Astrocyte (in vitro differentiated cells and primary cell): ENCODE results near the gene CIB2. TPM values are rescaled to one million over a fixed set of nuclear protein-coding genes. Genes with fewer than 3 reads are reported as not detected.

ENCODE experiments used
- DNase-seq: peaks from one replicate; pipeline ENCODE4 v3.0.0-alpha.2; 2010; ENCODE audit warnings: low read depth
- FAIRE-seq: peaks from 2 replicates; lab custom pipeline; 2011; peaks lifted over from hg19 to GRCh38; lab: Jason Lieb, UNC
- H2AFZ ChIP-seq: 2 replicates; pipeline ENCODE4 v1.6.0; 2012; ENCODE audit warnings: low read depth, low read length, inconsistent platforms
- H3K27ac ChIP-seq: 2 replicates; pipeline ENCODE4 v1.5.1; 2011; ENCODE audit warnings: low read depth, low read length, inconsistent platforms
- H3K27me3 ChIP-seq: 2 replicates; pipeline ENCODE4 v1.6.0; 2011; ENCODE audit warnings: low read length, inconsistent platforms; ENCODE audit not compliant: insufficient read depth
- H3K36me3 ChIP-seq: 2 replicates; pipeline ENCODE4 v1.5.1; 2011; ENCODE audit warnings: low read length, inconsistent platforms; ENCODE audit not compliant: insufficient read depth
- H3K4me1 ChIP-seq: 2 replicates; pipeline ENCODE4 v1.5.1; 2011; ENCODE audit warnings: low read length, inconsistent platforms; ENCODE audit not compliant: insufficient read depth
- H3K4me2 ChIP-seq: 2 replicates; pipeline ENCODE4 v1.6.0; 2012; ENCODE audit warnings: low read length, inconsistent platforms
- H3K4me3 ChIP-seq: 2 replicates; pipeline ENCODE4 v1.5.1; 2011; ENCODE audit warnings: low read depth, mild to moderate bottlenecking, low read length, inconsistent platforms; ENCODE audit not compliant: insufficient read depth
- H3K79me2 ChIP-seq: 2 replicates; pipeline ENCODE4 v1.6.0; 2012; ENCODE audit warnings: mild to moderate bottlenecking, low read length, inconsistent platforms; ENCODE audit not compliant: insufficient read depth
- H3K9ac ChIP-seq: 2 replicates; pipeline ENCODE4 v1.6.0; 2012; ENCODE audit warnings: mild to moderate bottlenecking, low read length, inconsistent platforms
- H3K9me3 ChIP-seq: 2 replicates; pipeline ENCODE4 v1.5.1; 2012; ENCODE audit warnings: low read depth, mild to moderate bottlenecking, low read length, inconsistent platforms; ENCODE audit not compliant: insufficient read depth
- H4K20me1 ChIP-seq: 2 replicates; pipeline ENCODE4 v1.6.0; 2012; ENCODE audit warnings: low read length, inconsistent platforms; ENCODE audit not compliant: insufficient read depth
- H3K27ac Mint-ChIP-seq: one replicate; pipeline ENCODE4 v1.8.0; 2021; ENCODE audit warnings: mild to moderate bottlenecking, mixed read lengths; ENCODE audit not compliant: unreplicated experiment
- H3K27me3 Mint-ChIP-seq: one replicate; pipeline ENCODE4 v1.8.0; 2021; ENCODE audit warnings: low read depth, mixed read lengths; ENCODE audit not compliant: unreplicated experiment
- H3K36me3 Mint-ChIP-seq: one replicate; pipeline ENCODE4 v1.8.0; 2021; ENCODE audit warnings: low read depth, mixed read lengths; ENCODE audit not compliant: unreplicated experiment
- H3K4me1 Mint-ChIP-seq: one replicate; pipeline ENCODE4 v1.8.0; 2021; ENCODE audit warnings: low read depth, mixed read lengths; ENCODE audit not compliant: unreplicated experiment
- H3K4me3 Mint-ChIP-seq: one replicate; pipeline ENCODE4 v1.8.0; 2021; ENCODE audit warnings: mild to moderate bottlenecking, moderate library complexity, mixed read lengths; ENCODE audit not compliant: unreplicated experiment
- H3K9me3 Mint-ChIP-seq: one replicate; pipeline ENCODE4 v1.8.0; 2021; ENCODE audit warnings: mild to moderate bottlenecking, mixed read lengths; ENCODE audit not compliant: unreplicated experiment
- EZH2 ChIP-seq: IDR thresholded peaks from 2 replicates; pipeline ENCODE4 v1.6.1; 2012; ENCODE audit warnings: mild to moderate bottlenecking, low read length, inconsistent platforms; ENCODE audit not compliant: insufficient read depth
- total RNA-seq: library from RNA; stranded (reverse); gene quantifications from 2 replicates; pipeline ENCODE4 v1.2.1, GENCODE V29; 2021
- TF ChIP-seq, protein P1 (sequence below): IDR thresholded peaks from 2 replicates; pipeline ENCODE4 v1.5.1; 2011; ENCODE audit warnings: low read depth, mild to moderate bottlenecking, inconsistent platforms, low read length, moderate library complexity; ENCODE audit not compliant: insufficient read depth

Gene CIB2
- total RNA-seq, 1 donor from 2014 or later = 7.4 TPM

DNA sequence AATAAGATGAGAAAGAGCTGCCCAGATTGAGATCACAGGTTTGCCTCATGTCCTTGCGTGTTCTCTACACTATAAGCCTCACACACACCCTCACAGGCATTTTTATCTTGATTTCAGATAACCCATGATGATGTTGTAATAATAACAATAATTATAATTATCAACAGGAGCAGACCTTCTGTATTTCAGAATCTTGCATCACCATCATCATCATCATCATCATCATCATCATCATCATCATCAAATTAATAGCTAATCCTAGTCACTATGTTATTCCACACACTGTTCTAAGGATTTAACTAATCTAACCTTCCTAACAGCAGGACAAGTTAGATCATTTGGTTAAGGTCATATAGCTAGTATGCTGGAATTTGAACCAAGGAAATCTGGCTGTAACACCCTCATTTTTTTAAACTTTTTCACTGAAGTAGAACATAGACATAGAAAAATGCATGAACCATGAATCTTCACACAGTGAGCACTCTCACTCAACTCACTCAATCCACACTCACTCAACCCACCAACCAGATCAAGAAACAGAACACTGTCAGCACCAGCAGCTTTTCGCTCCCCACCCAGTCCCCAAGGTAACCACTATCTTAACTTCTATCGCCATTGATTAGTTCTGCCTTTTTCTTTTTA is 40.7 kb downstream of the CIB2 start:
- no peak overlapping the region for H3K27ac Mint-ChIP-seq

DNA sequence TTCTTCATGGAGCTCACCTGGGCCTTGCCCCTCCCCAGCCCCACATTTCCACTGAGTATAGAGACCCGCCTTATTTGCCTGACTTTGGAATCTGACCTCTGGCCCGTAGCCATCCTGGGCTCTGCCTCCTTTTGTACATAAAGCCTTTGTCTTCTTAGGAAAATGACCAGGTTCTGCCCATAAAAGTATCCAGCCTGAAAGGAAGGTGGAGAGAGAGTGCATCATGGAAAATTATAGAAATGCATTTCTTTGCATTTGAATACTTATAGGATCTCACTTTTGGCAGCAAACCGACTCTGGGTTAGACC is 42.5 kb downstream of the CIB2 start:
- Mint-ChIP-seq H3K4me3 (no peak overlapping the region), H3K27ac (no peak overlapping the region), H3K4me1 (peaks cover 8% of the 10 kb centered on the region), H3K27me3 (peaks cover 32% of the 10 kb centered on the region), H3K36me3 (no peaks in the 10 kb centered on the region), H3K9me3 (no peaks in the 10 kb centered on the region)
- FAIRE-seq = no peak
- H3K36me3 ChIP-seq = no peaks in the 10 kb centered on the region
- no peak overlapping the region for H3K9ac ChIP-seq
- no peak overlapping the region for H3K27ac ChIP-seq
- H2AFZ ChIP-seq = no peak overlapping the region
- peaks cover 10% of the 10 kb centered on the region for H3K4me1 ChIP-seq
- H3K4me2 ChIP-seq = no peak overlapping the region
- no peaks in the 10 kb centered on the region for H3K79me2 ChIP-seq
- TF ChIP-seq, protein P1, sequence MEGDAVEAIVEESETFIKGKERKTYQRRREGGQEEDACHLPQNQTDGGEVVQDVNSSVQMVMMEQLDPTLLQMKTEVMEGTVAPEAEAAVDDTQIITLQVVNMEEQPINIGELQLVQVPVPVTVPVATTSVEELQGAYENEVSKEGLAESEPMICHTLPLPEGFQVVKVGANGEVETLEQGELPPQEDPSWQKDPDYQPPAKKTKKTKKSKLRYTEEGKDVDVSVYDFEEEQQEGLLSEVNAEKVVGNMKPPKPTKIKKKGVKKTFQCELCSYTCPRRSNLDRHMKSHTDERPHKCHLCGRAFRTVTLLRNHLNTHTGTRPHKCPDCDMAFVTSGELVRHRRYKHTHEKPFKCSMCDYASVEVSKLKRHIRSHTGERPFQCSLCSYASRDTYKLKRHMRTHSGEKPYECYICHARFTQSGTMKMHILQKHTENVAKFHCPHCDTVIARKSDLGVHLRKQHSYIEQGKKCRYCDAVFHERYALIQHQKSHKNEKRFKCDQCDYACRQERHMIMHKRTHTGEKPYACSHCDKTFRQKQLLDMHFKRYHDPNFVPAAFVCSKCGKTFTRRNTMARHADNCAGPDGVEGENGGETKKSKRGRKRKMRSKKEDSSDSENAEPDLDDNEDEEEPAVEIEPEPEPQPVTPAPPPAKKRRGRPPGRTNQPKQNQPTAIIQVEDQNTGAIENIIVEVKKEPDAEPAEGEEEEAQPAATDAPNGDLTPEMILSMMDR = no peak
- TF ChIP-seq EZH2 = no peak
- H3K27me3 ChIP-seq = no peaks in the 10 kb centered on the region
- H3K9me3 ChIP-seq = no peaks in the 10 kb centered on the region
- H4K20me1 ChIP-seq = no peaks in the 10 kb centered on the region
- DNase-seq = no peak
- H3K4me3 ChIP-seq = no peak overlapping the region

More for the DNA sequence above, 40.7 kb downstream of the CIB2 start:
- TF ChIP-seq, protein P1 = no peak
- TF ChIP-seq EZH2 = no peak
- Histone ChIP-seq H3K4me3 (no peak overlapping the region), H3K27ac (no peak overlapping the region), H3K27me3 (no peaks in the 10 kb centered on the region), H2AFZ (no peak overlapping the region), H3K36me3 (no peaks in the 10 kb centered on the region), H4K20me1 (no peaks in the 10 kb centered on the region), H3K4me1 (peaks cover 11% of the 10 kb centered on the region), H3K9ac (no peak overlapping the region), H3K4me2 (no peak overlapping the region), H3K9me3 (no peaks in the 10 kb centered on the region), H3K79me2 (no peaks in the 10 kb centered on the region)
- Mint-ChIP-seq H3K27me3 (peaks cover 29% of the 10 kb centered on the region), H3K4me1 (peaks cover 9% of the 10 kb centered on the region), H3K4me3 (no peak overlapping the region), H3K36me3 (no peaks in the 10 kb centered on the region), H3K9me3 (no peaks in the 10 kb centered on the region)
- DNase-seq (no peak), FAIRE-seq (peak; percentile 17)

DNA sequence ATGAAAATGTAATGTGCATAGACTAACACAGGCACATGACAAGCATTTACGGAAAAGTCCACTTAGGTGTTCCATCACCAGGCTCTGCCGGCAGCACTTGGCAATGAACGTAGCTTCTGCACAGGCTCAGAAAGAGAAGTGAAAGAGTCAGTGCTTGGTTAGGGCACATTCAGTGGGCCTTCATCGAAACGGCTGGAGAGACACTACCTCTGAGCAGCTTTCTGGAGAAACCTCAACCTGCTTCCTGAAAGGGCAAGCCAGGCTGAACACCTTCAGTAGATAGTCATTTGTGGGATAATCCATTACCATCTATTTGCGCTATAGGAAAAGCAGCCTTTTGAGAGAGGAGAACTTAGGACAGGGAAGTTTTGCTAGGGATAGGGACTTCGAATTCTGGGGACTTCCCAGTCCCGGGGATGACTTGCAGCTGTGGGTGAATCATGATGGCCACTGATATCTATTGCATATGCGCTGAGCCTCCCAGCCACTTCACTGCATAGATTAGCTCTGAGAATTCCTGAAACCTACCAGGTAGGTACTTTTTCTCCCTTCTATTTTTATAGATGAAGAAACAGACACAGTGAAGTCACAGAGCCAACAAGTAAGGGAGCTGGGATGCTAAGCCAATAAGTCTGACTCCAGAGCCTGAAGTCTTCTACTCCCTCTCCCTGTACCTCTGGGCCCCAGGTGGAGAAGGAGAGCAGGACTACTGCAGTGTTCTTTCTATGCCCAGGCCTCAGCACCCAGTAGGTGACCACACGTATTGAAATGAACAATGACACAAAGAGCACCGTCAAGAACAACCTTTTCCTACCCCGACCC is 43.1 kb downstream of the CIB2 start:
- FAIRE-seq = no peak
- H3K27ac ChIP-seq = no peak overlapping the region
- H2AFZ ChIP-seq = no peak overlapping the region
- Mint-ChIP-seq H3K4me3 (no peak overlapping the region), H3K27ac (no peak overlapping the region), H3K36me3 (no peaks in the 10 kb centered on the region), H3K27me3 (peaks cover 34% of the 10 kb centered on the region), H3K9me3 (no peaks in the 10 kb centered on the region), H3K4me1 (peaks cover 3% of the 10 kb centered on the region)
- no peak for TF ChIP-seq EZH2
- TF ChIP-seq, protein P1 = no peak
- H3K9ac ChIP-seq = no peak overlapping the region
- no peak overlapping the region for H3K4me2 ChIP-seq
- no peaks in the 10 kb centered on the region for H3K79me2 ChIP-seq
- no peaks in the 10 kb centered on the region for H3K27me3 ChIP-seq
- no peak overlapping the region for H3K4me3 ChIP-seq
- H3K36me3 ChIP-seq = no peaks in the 10 kb centered on the region
- peaks cover 4% of the 10 kb centered on the region for H3K4me1 ChIP-seq
- DNase-seq = no peak
- no peaks in the 10 kb centered on the region for H4K20me1 ChIP-seq
- no peaks in the 10 kb centered on the region for H3K9me3 ChIP-seq
